RCC 7860 (cell line): ENCODE measurements around the gene RASAL2.
"Not testable (repeated sequence)": the region's sequence is repeated elsewhere in the genome, so short reads cannot be mapped to it uniquely, and the experiment has no call there.

ENCODE experiments used
- DNase-seq: peaks from one replicate; pipeline ENCODE4 v3.0.0-alpha.2; 2015; ENCODE audit warnings: low spot score
- FAIRE-seq: peaks from 2 replicates; lab custom pipeline; 2012; peaks lifted over from hg19 to GRCh38; lab: Jason Lieb, UNC

The RASAL2 gene

GRCh38 chr1:178330153-178330552, 236.2 kb downstream of the RASAL2 start:
- peak; percentile 9 for DNase-seq
- FAIRE-seq, result peak; percentile 55

DNA sequence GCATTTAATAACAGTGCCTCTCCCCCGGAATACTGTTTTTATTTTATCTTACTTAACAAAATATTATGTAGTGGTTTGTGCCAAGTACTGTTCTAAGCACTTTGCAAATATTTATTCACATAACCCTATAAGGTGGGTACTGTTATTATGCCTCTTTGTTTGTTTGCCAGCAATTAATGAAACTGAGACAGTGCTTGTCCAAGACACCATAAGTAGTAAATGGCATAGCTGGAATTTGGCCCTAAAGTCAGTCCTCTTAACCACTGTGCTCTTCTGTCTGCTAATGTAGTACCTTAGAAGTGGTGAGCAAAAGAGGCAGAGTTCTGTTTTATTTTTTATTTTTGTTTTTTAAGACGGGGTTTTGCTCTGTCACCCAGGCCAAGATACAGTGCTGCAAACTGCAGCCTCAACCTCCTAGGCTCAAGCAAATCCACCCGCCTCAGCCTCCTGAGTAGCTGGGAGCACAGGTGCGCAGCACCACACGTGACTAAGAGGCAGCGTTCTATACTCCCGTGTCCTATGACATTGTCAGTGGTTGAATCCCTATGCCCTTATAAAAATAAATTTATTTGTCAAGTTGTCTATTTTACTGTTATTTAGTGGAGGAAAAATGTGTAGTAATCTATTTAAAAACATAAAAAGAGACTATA, 237.1 kb downstream of the RASAL2 start:
- DNase-seq (no peak), FAIRE-seq (no peak)

DNA sequence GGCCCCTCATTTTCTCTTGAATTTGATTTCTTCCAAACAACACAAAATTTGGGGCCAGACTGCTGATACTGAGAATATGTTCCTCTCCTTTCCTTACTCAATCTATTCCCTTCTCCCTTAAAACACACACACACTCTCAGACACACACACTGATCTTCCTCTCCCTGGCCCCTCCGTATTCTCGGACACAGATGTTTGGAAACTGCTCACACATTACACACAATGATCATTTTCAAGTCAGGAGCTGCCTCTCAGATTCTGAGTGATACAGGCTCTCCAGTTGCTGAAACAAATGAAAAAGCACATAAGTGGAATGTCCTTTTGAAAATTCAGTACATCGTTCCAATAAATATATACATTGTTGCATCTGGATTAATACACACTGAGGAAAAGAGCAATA, 241.5 kb downstream of the RASAL2 start:
- DNase-seq (no peak), FAIRE-seq (no peak)

- DNase-seq, result no peak
Observed at GRCh38 chr1:178337091-178337706, 243.3 kb downstream of the RASAL2 start.

GRCh38 chr1:178339834-178340233, 245.9 kb downstream of the RASAL2 start:
- FAIRE-seq (no peak), DNase-seq (no peak)

More at GRCh38 chr1:178337091-178337706, 243.3 kb downstream of the RASAL2 start:
- FAIRE-seq, result no peak

DNA sequence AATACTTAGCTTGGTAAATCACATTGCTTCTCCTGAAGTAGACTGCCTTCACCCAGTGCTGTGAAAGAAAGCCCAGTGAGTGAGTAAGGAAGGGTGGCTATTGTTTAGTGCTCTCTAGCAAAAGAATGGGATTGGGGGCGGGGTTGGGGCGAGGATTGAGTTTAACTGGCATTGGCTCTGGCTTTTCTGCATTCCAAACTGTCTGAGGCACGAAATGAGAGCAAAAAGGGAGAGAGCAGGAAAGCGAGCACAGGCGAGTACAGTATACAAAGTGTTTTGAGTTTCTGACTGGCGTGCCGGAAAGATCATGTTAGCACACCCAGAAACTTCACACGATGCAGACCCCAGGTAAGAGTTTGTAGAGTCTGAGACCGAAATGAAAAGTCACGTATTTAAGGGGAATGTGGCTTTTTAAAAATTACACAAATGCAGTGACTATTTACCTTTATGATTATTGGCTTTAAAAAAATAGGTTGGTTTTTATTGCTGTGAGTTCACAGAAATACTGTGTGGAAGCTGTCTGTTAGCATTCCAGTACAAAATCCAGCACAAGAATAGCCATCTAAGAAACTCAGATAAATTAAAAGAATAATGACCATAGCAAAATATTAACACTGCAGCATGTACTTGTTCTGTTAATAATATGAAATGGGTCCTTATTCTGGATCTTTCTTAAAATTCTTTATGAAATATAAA, 247.5 kb downstream of the RASAL2 start:
- FAIRE-seq (peak; percentile 63), DNase-seq (peak; percentile 67)

GRCh38 chr1:178342745-178343144, 248.8 kb downstream of the RASAL2 start:
- FAIRE-seq, result no peak
- DNase-seq, result no peak

DNA sequence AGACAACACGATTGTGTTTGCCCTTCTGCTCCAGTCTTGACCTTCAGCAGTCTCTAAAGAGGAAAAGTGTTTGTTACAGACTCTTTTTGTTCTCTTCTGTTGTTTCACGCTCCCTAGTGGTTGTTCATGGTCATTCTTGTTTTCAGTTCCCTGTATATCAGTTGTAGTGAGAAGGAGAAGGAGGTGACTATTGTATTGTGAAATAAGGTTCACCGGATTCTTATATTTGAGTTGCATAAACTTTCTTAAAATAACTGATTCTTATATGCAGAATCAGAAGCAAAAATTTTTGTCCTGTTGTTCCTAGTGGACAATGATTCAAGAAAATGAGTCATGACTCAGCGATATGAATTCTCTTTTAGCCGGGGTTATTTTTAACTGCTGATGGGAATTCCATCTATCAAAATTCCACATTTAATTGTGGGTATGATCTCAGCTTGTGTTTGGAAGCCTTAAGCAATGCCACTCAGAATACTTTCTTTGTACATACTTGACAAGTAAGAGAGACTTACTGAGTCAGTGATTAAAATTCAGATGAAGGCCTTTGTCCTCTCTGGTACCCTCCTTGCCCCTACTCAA, 250.7 kb downstream of the RASAL2 start:
- peak; percentile 68 for DNase-seq
- FAIRE-seq, result peak; percentile 87

GRCh38 chr1:178345238-178345637, 251.3 kb downstream of the RASAL2 start:
- no peak for DNase-seq
- no peak for FAIRE-seq

GRCh38 chr1:178345807-178346206, 251.9 kb downstream of the RASAL2 start:
- DNase-seq, result no peak

DNA sequence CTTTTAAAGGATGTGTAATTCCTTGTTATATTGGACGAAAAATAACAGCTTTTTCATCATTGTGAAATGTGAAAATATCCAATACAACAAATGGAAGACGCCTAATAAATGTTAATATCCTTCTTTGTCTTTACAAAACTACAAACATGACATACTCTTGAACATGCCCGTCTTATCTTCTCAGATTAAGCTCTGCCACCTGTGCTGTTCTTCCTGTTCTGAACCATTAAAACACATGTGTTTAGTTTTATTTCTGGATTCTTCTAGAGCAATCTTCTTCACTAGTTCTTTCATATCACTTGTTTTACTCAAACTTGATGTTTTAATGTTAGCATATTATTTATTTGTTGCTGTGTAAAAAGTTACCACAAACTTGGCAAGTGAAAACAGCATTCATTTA, 255.9 kb downstream of the RASAL2 start:
- no peak for DNase-seq
- no peak for FAIRE-seq

More at GRCh38 chr1:178345807-178346206, 251.9 kb downstream of the RASAL2 start:
- FAIRE-seq, result no peak

GRCh38 chr1:178351911-178352310, 258.0 kb downstream of the RASAL2 start:
- FAIRE-seq, DNase-seq: not testable (repeated sequence)

- DNase-seq, result no peak
- FAIRE-seq, result no peak
Observed at GRCh38 chr1:178352790-178353416, 259.0 kb downstream of the RASAL2 start.

DNA sequence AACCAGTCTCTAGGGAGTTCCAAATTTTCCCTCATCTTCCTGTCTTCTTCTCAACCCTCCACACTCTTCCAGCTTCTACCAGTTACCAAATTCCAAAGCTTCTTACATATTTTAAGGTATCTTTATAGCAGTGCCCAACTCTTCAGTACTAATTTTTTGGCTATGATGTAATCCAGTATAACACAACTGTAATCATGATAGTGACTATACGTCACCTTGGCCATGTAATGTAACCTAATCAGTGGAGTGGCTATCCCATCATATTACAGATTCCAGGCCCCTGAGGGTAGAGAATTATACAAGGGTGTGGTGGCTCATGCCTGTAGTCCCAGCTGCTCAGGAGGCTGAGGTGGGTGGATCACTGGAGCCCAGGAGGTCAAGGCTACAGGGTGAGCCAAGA, 259.6 kb downstream of the RASAL2 start:
- FAIRE-seq (no peak), DNase-seq (no peak)

DNA sequence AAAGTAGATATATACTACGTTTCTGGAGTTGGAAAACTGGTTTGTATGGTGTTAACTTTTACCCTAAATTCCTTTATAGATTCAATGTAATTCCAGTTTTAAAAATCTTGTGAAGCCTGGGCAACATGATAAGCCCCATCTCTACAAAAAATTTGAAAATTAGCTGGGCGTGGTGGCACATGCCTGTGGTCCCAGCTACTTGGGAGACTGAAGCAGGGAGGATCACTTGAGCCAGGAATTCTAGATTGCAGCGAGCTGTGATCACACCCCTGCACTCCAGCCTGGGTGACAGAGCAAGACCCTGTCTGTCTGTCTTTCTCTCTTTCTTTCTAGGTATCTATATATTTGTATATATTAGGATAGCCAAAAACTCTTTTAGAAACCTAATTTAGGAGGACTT, 260.9 kb downstream of the RASAL2 start:
- no peak for FAIRE-seq

DNA sequence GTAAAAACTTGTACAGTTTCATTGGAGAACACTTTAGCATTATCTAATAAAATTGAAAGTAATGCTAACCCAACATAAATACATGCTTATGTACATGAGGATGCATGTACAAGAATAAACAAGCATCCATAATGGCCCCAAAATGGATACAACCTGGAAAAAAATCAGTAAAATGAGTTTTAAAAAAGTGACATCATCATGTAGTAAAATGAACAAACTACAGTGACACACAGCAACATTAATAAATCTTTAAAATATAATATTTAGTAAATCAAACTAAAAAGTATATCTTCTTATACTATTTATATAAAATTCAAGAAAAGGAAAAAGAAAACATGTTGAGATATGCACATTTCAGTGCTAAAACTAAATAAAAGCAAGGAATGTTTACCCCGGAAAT, 262.4 kb downstream of the RASAL2 start:
- DNase-seq (no peak), FAIRE-seq (no peak)

More for the DNA sequence above, 260.9 kb downstream of the RASAL2 start:
- DNase-seq, result no peak

DNA sequence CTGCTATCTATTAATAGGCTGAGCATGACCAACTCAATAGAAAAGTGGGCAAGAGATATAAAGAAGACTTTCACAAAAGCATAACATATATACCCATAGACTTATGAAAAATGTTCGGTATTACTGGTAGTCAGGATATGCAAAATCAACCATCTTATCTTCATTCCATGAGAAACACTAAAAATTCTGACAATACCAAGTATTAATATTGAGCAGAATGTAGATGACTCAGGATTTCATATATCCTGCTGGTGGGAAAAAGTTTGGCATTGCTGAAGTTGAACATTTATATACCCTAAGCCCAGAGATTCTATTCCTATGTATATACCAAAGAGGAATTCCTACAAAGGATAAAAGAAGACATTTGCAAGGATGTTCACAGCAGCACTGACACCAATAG, 264.6 kb downstream of the RASAL2 start:
- no peak for DNase-seq
- FAIRE-seq, result no peak

DNA sequence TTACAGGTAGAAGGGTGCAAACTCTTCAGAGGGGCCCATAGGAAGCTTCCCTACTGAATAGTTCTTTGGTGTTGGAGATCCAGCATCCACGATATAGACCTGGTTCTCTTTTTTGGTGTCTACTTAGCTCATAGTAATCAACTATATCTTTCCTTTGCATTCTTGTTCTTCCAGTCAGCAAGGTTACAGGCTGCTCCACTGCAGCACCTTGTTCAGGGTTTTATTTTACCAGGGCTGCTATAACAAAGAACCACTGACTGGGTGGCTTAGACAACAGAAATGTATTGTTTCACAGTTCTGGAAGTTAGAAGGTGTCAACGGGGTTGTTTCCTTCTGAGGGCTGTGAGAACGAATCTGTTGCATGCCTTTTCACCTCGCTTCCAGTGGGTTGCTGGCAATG, 266.5 kb downstream of the RASAL2 start:
- FAIRE-seq (no peak), DNase-seq (no peak)

GRCh38 chr1:178361847-178362246, 267.9 kb downstream of the RASAL2 start:
- FAIRE-seq, result no peak
- no peak for DNase-seq

GRCh38 chr1:178362747-178363146, 268.8 kb downstream of the RASAL2 start:
- FAIRE-seq (no peak), DNase-seq (no peak)

DNA sequence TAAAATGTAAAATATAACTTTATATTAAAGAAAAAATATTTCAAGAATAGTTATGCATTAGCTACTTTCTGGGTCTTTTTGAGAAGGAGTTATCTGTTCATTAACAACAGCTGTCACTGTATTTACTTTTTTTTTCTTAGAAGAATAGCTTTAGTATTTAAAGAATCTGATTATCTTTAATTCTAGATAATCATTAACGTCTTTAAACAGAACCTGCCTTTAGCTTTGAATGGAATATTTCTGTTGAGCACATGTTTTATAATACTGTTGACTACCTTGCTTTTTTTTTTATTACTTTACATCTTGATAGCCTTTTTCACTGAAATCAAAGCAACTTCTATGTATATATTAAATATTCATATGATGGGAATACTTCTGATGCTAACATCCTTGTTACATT, 270.9 kb downstream of the RASAL2 start:
- FAIRE-seq, result peak; percentile 63

More for the DNA sequence above, 270.9 kb downstream of the RASAL2 start:
- no peak for DNase-seq
